HG02759 (cell line): Measurements from ENCODE around the gene LTF.
"Not testable (repeated sequence)": the region's sequence is repeated elsewhere in the genome, so short reads cannot be mapped to it uniquely, and the experiment has no call there.

Experiments used
- ATAC-seq: cut with Tn5 transposase; IDR thresholded peaks from one replicate; pipeline ENCODE4 v1.9.1; 2021; ENCODE audit warnings: mild to moderate bottlenecking, moderate library complexity; ENCODE audit not compliant: unreplicated experiment

Gene LTF

GRCh38 chr3:46447228-46447985 is 17.3 kb downstream of the LTF start:
- no peak for ATAC-seq

DNA sequence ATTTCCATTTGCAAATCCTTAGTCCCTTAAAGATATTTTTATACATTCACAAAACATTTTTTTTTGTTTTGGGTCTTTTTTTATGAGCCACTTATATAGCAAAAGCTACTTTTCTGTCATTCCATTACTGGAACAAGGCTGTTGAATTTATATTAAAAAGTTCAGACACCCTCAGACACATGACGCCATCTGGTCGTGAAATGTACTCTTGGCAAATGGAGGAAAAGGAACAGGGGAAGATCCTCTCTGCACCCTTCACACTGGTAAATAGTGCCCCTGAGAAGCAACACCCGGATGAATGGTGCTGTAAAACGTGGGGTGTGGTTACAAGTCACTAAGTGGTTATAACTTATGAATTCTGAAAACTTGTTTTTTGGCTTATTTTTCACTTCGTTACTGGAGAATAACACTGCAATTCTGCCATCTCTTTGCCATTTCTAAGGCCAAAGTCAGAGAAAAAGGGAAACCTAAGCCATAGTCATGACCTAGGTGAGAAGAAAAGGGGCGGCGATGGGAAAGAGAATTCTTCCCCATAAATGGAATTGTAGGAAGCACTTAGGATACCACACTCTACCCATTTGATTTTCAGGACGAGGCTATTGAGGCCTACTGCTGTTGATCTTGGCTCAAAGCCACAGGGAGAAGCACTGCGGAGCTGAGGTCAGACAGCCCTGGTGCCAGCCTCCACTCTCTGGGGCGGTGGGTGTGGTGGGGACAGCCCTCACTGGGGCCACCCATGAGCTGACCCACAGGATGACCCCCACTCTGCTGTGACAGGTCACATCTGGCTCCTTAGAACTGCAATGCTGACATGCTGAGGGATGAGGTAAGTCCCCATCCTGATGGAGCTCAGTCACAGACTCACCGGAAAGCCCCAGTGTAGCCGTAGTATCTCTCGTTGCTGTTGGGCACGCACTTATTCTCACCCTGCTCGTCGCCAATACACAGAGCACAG is 21.9 kb downstream of the LTF start:
- ATAC-seq = no peak

DNA sequence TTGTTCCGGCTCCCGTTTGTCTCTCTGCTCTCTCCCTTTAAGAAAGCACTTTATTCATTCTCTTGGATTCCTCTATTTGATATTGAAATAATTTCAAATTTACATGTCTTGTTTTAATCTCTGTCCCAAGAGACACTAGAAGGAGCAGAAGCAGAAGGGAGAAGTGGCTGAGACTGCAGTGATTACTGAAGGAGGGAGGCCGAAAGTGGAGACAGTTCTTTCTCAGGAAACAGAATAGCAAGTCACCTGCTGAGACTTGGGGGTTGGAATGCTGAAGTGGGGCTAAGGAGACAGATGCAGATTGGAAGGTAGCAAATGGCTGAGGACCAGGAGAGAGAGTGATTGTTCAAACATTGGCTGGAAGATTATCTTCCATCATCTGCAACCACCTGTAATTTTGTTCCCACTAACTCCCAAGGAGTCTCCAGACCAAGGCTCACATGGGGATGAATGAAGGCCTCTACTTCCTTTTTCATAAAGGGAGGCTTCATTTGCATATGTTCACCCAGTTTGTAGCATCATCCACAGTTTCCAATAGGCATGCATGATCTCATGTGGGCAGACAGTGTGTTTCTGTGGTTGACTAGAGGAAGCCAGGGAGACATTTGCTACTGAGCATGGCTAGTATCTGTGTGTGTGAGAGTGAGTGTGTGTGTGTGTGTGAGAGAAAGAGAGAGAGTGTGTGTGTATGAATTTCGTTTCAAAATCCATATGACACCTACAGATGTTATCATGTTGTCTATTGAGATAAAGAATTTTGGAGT is 24.0 kb downstream of the LTF start:
- peak; percentile 77 for ATAC-seq

- ATAC-seq = no peak
Measured at GRCh38 chr3:46438831-46439230, 25.9 kb downstream of the LTF start.

DNA sequence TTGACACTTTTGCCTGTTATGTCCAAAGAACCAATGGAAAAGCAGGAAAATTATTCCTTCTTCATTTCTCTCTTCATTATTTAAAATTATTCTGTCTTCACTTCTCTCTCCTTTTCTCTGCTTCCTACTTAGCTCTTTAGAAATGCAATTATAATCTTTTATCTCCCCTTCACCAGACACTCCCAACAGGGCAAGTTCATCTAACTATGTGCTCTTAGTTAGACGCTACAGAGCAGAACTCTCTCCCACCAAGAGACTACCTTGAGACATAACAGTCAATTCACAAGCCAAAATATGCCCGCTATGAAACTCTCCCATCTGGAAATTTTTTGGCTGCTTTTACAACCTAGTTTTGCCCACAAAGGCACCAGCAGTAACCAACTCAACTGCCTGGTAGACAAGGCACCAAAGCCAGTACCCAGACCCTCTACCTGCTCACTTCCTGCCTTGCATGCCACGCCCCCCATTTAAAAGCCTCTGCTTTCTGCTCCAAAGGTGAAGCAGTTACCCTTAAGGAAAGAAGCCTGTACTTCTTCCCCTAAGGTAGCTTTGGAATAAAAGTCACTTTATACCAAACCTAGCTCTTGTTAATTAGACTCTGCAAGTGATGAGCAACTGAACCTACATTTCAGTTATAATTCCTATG is 29.5 kb downstream of the LTF start:
- no peak for ATAC-seq

DNA sequence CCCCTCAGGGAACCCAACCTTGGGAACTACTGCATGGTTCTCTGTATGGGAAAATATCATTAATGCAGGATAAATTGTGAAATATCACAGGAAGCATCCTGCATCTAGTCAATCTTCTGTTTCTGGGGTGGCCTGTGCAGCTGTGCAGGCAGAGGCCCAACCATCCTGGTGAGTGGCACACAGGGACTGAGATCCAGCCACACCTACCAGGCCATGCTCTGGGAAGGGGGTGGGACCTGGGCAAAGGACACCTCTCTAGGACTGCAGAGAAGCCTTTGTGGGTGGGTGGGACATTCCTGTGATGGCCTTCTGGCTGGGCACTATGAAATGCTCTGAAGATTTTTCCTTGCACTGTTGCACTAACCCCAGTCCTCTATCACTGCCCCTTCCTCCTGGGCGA is 30.9 kb downstream of the LTF start:
- ATAC-seq = no peak

DNA sequence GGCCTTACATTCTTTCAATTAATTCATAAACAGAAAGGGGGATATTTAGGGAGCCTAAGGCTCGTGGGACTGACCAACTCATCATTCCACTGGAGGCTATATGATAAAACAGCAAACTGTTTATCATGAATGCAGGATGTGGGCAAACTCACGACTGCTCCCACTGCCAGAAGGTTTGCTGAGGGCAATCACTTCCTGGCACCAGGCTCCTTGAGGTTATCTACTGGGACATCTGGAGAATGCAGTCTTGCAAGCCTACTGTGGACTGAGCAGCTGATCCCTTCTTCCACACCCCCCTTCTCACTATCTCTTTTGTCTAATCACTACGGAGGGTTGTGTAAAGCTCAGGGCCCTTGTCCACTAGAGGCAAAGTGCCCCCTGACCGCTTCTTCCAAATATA is 31.6 kb downstream of the LTF start:
- ATAC-seq = not testable (repeated sequence)

DNA sequence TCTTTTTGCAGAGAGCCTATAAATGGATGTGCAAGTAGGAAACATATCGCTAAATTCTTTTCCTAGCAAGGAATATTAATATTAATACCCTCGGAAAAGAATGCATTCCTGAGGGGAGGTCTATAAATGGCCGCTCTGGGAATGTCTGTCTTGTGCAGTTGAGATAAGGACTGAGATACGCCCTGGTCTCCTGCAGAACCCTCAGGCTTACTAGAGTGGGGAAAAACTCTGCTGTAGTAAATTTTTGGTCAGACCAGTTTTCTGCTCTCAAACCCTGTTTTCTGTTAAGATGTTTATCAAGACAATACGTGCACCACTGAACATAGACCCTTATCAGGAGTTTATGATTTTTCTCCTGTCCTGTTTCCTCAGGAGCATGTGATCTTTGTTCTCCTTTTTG is 32.8 kb downstream of the LTF start:
- ATAC-seq = not testable (repeated sequence)

GRCh38 chr3:46430879-46431278 is 33.8 kb downstream of the LTF start:
- ATAC-seq = not testable (repeated sequence)

DNA sequence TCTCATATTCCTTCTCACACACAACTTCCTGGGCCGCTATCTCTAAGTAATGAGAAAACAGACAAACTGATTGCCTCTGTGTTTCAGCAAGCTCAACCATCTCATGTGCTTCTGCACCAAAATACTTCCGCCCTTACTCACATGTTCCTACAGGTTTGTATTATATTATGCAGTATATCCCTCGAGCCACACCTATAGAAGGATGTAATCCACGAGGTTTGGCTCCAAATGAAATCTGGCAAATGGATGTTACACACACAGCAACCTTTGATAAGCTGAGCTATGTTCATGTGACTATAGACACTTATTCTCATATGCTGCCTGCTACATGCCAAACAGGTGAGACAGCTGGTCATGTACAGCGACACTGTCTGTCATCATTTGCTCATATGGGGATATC is 35.0 kb downstream of the LTF start:
- no peak for ATAC-seq

DNA sequence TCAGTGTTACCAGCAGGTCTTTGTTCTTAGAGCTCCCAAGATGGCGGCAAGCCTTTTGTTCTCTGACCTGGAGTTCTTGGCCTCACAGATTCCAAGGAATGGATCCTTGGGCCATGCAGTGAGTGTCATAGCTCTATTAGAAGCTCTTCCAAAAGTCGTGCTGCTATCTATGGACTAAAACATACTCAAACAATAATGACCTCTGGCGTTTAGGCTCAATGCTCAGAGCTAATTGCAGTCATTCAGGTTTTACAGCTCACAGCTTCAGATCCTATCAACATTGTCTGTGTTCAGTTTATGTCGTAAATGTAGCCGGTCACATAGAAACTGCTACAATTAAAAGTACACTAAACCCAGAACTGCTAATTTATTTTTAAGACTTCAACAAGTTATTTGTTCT is 35.5 kb downstream of the LTF start:
- no peak for ATAC-seq

DNA sequence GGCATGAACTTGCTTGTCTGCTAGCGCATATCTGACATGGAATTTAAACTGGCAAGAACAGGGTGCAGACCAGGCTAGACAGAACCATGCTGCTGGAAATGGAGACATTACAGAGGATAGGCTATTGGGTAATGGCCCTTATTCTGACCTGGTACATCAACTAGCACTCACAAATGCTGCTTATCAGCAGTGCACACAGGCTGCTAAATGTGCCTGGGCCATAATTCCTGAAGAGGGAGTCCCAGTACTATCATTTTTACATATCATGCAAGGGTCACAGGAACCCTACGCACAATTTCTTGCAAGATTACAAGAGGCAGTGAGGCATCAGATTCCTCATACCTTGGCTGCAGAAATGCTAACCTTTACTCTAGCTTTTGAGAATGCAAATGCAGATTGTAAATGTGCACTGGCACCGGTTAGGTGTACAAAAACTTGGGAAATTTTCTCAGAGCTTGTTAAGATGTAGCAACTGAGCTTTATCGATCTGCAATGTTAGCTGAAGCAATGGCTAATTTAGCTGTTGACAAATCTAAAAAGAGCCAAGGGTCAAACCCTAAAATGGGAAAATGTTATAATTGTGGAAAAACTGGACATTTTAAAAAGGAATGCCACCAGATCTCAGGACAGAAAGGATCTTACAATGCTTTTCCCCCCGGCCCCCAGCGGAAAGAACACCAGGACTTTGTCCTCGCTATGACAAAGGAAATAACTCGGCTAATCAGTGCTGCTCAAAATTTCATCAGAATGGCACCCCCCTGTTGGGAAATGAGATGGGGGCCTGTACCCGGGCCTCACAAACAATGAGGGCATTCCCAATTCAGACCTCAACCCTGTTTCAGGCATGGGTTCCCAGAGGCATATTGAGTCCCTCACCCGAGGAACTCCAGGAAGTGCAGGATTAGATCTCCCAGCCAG is 36.5 kb downstream of the LTF start:
- ATAC-seq = no peak

GRCh38 chr3:46427404-46427803 is 37.3 kb downstream of the LTF start:
- not testable (repeated sequence) for ATAC-seq

DNA sequence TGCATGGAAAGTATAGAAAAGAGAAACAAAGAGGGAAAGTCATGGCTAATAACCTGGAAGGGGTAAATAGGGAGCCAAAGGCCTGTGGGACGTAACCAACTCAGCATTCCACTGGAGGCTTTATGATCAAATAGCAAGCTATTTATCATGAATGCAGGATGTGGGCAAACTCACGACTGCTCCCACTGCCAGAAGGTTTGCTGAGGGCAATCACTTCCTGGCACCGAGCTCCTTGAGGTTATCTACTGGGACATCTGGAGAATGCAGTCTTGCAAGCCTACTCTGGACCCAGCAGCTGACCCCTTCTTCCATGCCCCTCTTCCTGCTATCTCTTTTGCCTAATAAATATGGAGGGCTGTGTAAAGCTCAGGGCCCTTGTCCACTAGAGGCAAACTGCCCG is 38.2 kb downstream of the LTF start:
- ATAC-seq = not testable (repeated sequence)

DNA sequence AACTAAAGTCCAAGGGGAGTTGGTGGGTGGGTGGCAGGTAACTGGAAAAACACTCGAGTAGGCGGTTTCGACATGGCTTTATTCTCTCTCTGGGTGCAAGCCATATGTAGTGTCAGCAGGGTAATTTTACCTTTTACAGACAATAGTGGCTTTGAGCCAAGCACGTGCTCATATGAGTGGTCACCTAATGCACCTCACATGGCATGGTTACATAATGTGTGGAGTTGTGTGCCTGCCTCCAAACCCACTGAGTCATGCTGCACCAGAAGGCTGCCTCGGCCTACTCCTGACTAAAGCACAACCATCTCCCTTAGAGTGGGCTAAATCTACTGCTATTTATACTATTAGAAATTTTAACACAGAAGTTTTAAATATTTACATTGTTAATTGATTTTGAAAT is 41.1 kb downstream of the LTF start:
- no peak for ATAC-seq

GRCh38 chr3:46422617-46423016 is 42.1 kb downstream of the LTF start:
- no peak for ATAC-seq

- ATAC-seq = no peak
Measured at GRCh38 chr3:46420931-46421330, 43.8 kb downstream of the LTF start.

- no peak for ATAC-seq
Measured at GRCh38 chr3:46419816-46420215, 44.9 kb downstream of the LTF start.

DNA sequence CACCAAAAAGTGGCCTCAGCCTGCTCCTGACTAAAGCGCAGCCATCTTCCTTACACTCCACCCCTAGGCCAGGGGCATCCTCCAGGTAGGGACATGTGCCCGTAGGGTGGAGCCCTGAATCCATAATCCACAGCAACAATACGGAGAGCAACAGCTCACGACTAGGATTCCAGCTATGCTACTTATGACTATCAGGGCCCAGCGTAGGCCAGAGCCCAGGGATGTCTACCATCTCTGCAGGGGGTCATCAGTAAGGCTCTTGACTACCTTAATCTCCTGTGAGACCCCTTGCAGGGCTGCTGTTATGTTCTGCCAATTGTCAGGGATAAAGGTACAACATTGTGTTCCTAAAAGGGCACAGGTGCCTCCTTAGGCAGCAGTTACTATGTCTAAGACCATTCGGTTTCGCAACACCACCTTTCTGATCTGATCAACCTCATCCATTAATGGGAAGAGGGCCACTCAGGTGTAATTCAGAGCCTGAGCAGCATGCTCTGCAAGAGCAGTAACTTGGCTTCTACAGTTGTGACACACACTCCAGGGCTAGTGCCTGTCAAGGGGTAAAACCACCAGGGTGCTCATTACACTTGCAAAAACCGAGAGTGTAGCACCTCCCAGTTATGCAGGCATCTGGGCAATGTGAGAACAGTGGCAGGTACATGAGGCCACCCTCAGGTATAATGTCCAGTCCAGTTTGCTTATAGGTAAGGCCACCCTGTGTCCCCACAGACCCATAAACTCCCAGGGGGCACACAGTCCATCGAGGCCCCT is 46.7 kb downstream of the LTF start:
- no peak for ATAC-seq
